WTC11 (cell line): ENCODE measurements around the gene VDR. TPM values are rescaled to one million over a fixed set of nuclear protein-coding genes. Genes with fewer than 3 reads are reported as not detected.
A peak's percentile ranks its signal among the peaks of the same experiment; 100 is the strongest.

Source experiments
- ATAC-seq: fragments of 200-7000 bp; cut with Tn5 transposase; 2 replicates; pipeline ENCODE4 v1.10.0; 2021; ENCODE audit warnings: mild to moderate bottlenecking, moderate library complexity
- CTCF ChIA-PET: fragments of 300-600 bp; sonication (Branson Sonifier 250); formaldehyde crosslinking; loops from one replicate; lab custom pipeline; 2021; ENCODE audit warnings: antibody characterized with exemption; lab: Charles Lee
- POLR2A ChIA-PET: fragments of 350-600 bp; sonication (Branson Sonifier 250); formaldehyde crosslinking; loops from one replicate; lab custom pipeline; 2021; ENCODE audit warnings: antibody characterized with exemption; lab: Charles Lee
- DNase-seq: peaks from one replicate; pipeline ENCODE4 v3.0.0; 2021; ENCODE audit warnings: low spot score
- H3K27ac Mint-ChIP-seq: 2 replicates; pipeline ENCODE4 v1.8.0; 2021; ENCODE audit warnings: mixed read lengths
- H3K27me3 Mint-ChIP-seq: 2 replicates; pipeline ENCODE4 v1.8.0; 2021; ENCODE audit warnings: low read depth, mild to moderate bottlenecking, moderate library complexity, mixed read lengths
- H3K36me3 Mint-ChIP-seq: 2 replicates; pipeline ENCODE4 v1.8.0; 2021; ENCODE audit warnings: mixed read lengths
- H3K4me1 Mint-ChIP-seq: 2 replicates; pipeline ENCODE4 v1.8.0; 2022; ENCODE audit warnings: mixed read lengths
- H3K4me3 Mint-ChIP-seq: 2 replicates; pipeline ENCODE4 v1.8.0; 2021; ENCODE audit warnings: mild to moderate bottlenecking, moderate library complexity, mixed read lengths
- H3K9me3 Mint-ChIP-seq: 2 replicates; pipeline ENCODE4 v1.8.0; 2021; ENCODE audit warnings: mixed read lengths
- ATF1 ChIP-seq: sonication (generic); formaldehyde crosslinking; IDR thresholded peaks from 2 replicates; pipeline ENCODE4 v1.8.1; 2023; ENCODE audit warnings: mild to moderate bottlenecking, moderate library complexity, missing genetic modification reagents
- CREM ChIP-seq: sonication (generic); formaldehyde crosslinking; IDR thresholded peaks from 2 replicates; pipeline ENCODE4 v1.8.1; 2022; ENCODE audit warnings: mild to moderate bottlenecking, missing genetic modification reagents, moderate library complexity
- EMX1 ChIP-seq: fragments of 250-450 bp; sonication (Bioruptor Pico); IDR thresholded peaks from 2 replicates; pipeline ENCODE4 v1.8.0; 2021; ENCODE audit warnings: mild to moderate bottlenecking
- GABPB1 ChIP-seq: sonication (generic); formaldehyde crosslinking; IDR thresholded peaks from 2 replicates; pipeline ENCODE4 v1.8.1; 2023; ENCODE audit warnings: mild to moderate bottlenecking, missing genetic modification reagents
- IRF2 ChIP-seq: sonication (generic); formaldehyde crosslinking; IDR thresholded peaks from 2 replicates; pipeline ENCODE4 v1.8.0; 2022; ENCODE audit warnings: low read depth, missing genetic modification reagents, borderline replicate concordance
- MXD4 ChIP-seq: fragments of 250-450 bp; sonication (Bioruptor Pico); IDR thresholded peaks from 2 replicates; pipeline ENCODE4 v1.8.0; 2021; ENCODE audit warnings: mild to moderate bottlenecking, moderate library complexity, borderline replicate concordance
- NR2C2 ChIP-seq: sonication (generic); formaldehyde crosslinking; IDR thresholded peaks from 2 replicates; pipeline ENCODE4 v1.8.0; 2022; ENCODE audit warnings: mild to moderate bottlenecking, missing genetic modification reagents
- SMAD3 ChIP-seq: sonication (generic); formaldehyde crosslinking; IDR thresholded peaks from 2 replicates; pipeline ENCODE4 v1.8.0; 2022; ENCODE audit warnings: missing genetic modification reagents, mild to moderate bottlenecking, borderline replicate concordance
- SP1 ChIP-seq: sonication (generic); formaldehyde crosslinking; conservative IDR thresholded peaks from 2 replicates; pipeline ENCODE4 v1.8.1; 2022; ENCODE audit warnings: missing genetic modification reagents
- TEAD4 ChIP-seq: sonication (generic); formaldehyde crosslinking; IDR thresholded peaks from 2 replicates; pipeline ENCODE4 v1.8.0; 2022; ENCODE audit warnings: mild to moderate bottlenecking, missing genetic modification reagents
- ZNF219 ChIP-seq: sonication (generic); formaldehyde crosslinking; IDR thresholded peaks from 2 replicates; pipeline ENCODE4 v1.8.0; 2023; ENCODE audit warnings: missing genetic modification reagents, mild to moderate bottlenecking, borderline replicate concordance
- total RNA-seq: library from RNA; stranded (reverse); gene quantifications from 3 replicates; pipeline ENCODE4 v1.2.3, GENCODE V29; 2021
- TF ChIP-seq, protein P1 (sequence below): fragments of 250-450 bp; sonication (Bioruptor Pico); IDR thresholded peaks from 2 replicates; pipeline ENCODE4 v1.8.0; 2021; ENCODE audit warnings: mild to moderate bottlenecking
- TF ChIP-seq, protein P2 (sequence below): sonication (generic); formaldehyde crosslinking; IDR thresholded peaks from 2 replicates; pipeline ENCODE4 v1.8.1; 2022; ENCODE audit warnings: low read depth, mild to moderate bottlenecking, moderate library complexity, missing genetic modification reagents, borderline replicate concordance
- TF ChIP-seq, protein P3 (sequence below): fragments of 250-450 bp; sonication (Bioruptor Pico); conservative IDR thresholded peaks from 2 replicates; pipeline ENCODE4 v1.9.0; 2021; ENCODE audit warnings: mild to moderate bottlenecking
- TF ChIP-seq, protein P4 (sequence below): sonication (generic); formaldehyde crosslinking; IDR thresholded peaks from 2 replicates; pipeline ENCODE4 v1.8.0; 2022; ENCODE audit warnings: mild to moderate bottlenecking, missing genetic modification reagents
- TF ChIP-seq, protein P5 (sequence below): sonication (generic); formaldehyde crosslinking; IDR thresholded peaks from 2 replicates; pipeline ENCODE4 v1.8.1; 2023; ENCODE audit warnings: mild to moderate bottlenecking, missing genetic modification reagents
- TF ChIP-seq, protein P6 (sequence below): sonication (generic); formaldehyde crosslinking; conservative IDR thresholded peaks from 2 replicates; pipeline ENCODE4 v1.8.1; 2023; ENCODE audit warnings: mild to moderate bottlenecking, low read depth, missing genetic modification reagents, moderate library complexity
- TF ChIP-seq, protein P7 (sequence below): sonication (generic); formaldehyde crosslinking; IDR thresholded peaks from 2 replicates; pipeline ENCODE4 v1.8.1; 2023; ENCODE audit warnings: mild to moderate bottlenecking, missing genetic modification reagents, moderate library complexity

Gene VDR
- total RNA-seq, 1 experiment from 2014 or later: 1.3 TPM

DNA sequence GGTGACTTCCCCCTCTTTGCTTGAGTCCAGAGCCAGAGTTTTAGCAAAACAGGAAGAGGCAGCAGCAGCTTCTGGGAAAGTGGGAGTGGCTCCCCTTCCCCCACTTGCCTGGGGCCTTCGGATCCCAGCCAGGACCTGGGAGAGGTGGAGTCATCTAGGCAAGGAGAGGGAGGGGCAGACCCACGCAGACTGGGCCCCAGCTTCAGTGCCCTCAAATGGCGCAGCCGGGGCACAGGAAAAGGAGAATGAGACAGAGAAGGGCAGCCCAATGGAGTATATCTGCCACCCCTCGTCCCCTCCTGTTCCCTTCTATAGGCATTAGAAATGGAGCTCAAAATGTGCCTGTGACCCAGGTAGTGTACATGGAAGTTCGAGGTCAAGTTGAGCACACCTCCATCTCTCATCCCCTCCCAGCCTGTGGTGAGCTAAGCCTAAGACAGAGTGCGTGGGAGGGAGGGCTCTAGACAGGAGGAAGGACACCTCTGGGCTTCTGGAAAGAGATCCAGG lies 75.8 kb downstream of the VDR start (continued):
- TF ChIP-seq, protein P1, sequence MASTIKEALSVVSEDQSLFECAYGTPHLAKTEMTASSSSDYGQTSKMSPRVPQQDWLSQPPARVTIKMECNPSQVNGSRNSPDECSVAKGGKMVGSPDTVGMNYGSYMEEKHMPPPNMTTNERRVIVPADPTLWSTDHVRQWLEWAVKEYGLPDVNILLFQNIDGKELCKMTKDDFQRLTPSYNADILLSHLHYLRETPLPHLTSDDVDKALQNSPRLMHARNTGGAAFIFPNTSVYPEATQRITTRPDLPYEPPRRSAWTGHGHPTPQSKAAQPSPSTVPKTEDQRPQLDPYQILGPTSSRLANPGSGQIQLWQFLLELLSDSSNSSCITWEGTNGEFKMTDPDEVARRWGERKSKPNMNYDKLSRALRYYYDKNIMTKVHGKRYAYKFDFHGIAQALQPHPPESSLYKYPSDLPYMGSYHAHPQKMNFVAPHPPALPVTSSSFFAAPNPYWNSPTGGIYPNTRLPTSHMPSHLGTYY (CRISPR knock-in tag): no peak
- no peak for TF ChIP-seq ATF1 (CRISPR knock-in tag)
- TF ChIP-seq, protein P2, sequence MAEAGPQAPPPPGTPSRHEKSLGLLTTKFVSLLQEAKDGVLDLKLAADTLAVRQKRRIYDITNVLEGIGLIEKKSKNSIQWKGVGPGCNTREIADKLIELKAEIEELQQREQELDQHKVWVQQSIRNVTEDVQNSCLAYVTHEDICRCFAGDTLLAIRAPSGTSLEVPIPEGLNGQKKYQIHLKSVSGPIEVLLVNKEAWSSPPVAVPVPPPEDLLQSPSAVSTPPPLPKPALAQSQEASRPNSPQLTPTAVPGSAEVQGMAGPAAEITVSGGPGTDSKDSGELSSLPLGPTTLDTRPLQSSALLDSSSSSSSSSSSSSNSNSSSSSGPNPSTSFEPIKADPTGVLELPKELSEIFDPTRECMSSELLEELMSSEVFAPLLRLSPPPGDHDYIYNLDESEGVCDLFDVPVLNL (CRISPR knock-in tag): no peak
- TF ChIP-seq CREM (CRISPR knock-in tag): no peak
- TF ChIP-seq, protein P3, sequence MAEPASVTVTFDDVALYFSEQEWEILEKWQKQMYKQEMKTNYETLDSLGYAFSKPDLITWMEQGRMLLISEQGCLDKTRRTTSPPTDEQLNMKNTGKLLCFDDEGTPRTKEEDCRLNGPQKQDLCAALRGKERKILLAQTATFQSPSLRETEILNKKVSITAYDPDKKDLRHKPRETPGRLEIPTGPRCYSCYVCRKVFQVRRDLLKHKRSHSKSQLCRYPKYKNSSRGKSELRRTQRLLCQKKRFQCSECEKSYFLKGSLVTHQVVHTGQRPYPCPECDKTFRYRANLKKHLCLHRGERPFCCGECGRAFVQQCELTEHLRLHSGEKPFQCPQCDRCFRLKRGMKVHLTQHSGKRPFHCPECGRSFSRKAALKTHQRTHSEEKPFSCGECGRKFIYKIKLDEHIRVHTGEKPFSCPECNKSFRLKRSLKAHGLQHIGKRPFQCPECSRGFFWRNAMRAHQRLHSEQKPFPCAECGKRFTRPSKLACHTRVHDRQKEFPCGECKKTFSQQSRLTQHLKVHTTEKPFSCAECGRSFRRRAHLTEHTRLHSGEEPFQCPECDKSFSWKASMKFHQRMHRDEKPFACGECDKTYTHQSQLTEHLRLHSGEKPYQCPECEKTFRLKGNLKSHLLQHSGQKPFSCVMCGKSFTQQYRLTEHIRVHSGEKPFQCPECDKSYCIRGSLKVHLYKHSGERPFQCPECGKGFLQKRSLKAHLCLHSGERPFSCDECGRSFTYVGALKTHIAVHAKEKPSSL (CRISPR knock-in tag): no peak
- no peak for TF ChIP-seq TEAD4 (CRISPR knock-in tag)
- TF ChIP-seq, protein P4, sequence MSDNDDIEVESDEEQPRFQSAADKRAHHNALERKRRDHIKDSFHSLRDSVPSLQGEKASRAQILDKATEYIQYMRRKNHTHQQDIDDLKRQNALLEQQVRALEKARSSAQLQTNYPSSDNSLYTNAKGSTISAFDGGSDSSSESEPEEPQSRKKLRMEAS (CRISPR knock-in tag): peak; percentile 26; the same call in 1 of the 2 replicates
- TF ChIP-seq, all 79 proteins: peak for 2

DNA sequence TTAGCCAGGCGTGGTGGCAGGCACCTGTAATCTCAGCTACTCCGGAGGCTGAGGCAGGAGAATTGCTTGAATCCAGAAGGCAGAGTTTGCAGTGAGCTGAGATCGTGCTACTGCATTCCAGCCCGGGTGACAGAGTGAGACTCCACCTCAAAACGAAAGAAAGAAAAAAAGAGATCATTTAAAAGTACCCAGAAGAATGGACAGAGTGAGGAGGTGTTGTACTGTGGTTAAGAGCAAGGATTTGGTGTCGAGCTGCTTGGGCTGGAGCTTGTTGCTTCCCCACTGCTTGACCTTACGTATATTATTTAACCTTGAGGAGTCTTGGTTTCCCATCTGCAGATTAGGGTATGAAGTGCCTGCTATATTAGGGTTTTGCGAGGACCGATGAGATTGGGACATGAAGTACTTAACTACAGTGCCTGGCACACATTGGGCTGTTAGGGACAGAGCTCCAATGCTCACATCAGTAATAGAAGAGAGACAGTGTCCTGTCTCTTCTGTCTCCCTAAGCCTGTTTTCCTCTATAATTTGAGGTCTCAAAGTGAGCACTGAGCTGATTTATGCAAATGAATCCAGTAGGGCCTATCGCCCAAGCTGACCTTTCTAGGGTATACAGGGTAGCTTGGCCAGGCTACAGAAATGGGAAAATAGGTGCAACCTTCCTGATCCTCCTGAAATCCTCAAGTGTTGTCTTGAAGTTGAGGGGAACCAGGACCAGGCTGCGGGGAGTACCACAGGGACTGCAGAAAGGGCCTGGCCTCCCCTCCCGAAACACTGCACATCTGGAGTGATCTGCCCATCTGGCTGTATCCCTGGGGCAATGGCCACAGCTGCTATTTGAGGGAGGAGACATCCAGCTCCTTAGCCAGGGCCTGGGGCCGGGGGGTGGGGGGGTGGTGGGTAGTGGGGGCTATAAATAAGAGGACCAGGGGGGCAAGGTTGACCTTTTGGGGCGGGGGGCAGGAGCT lies 76.5 kb downstream of the VDR start:
- peaks cover 4% of the 10 kb centered on the region; the same call in 1 of the 2 replicates for H3K27me3 Mint-ChIP-seq
- peaks cover 37% of the 10 kb centered on the region for H3K4me1 Mint-ChIP-seq
- CTCF ChIA-PET: interaction anchor here (0.6 to 7.2 kb wide), 16 partner anchors 8 to 121 kb away, joined by 3 to 111 read pairs (median 6); partner anchors contain the start of gene HDAC7
- DNase-seq: no peak
- POLR2A ChIA-PET: interaction anchor here (0.6 to 2.3 kb wide), 7 partner anchors 7 to 175 kb away, joined by 3 to 14 read pairs (median 4); partner anchors contain the start of gene HDAC7
- no peaks in the 10 kb centered on the region for H3K36me3 Mint-ChIP-seq
- H3K27ac Mint-ChIP-seq: peak overlapping the region; percentile 50
- peak; percentile 5; the same call in 1 of the 2 replicates for ATAC-seq
- no peak for TF ChIP-seq EMX1 (CRISPR knock-in tag)
- TF ChIP-seq MXD4 (CRISPR knock-in tag): no peak
- TF ChIP-seq NR2C2 (CRISPR knock-in tag): no peak
- TF ChIP-seq, protein P5, sequence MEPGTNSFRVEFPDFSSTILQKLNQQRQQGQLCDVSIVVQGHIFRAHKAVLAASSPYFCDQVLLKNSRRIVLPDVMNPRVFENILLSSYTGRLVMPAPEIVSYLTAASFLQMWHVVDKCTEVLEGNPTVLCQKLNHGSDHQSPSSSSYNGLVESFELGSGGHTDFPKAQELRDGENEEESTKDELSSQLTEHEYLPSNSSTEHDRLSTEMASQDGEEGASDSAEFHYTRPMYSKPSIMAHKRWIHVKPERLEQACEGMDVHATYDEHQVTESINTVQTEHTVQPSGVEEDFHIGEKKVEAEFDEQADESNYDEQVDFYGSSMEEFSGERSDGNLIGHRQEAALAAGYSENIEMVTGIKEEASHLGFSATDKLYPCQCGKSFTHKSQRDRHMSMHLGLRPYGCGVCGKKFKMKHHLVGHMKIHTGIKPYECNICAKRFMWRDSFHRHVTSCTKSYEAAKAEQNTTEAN (CRISPR knock-in tag): no peak
- TF ChIP-seq IRF2 (CRISPR knock-in tag): no peak
- TF ChIP-seq ZNF219 (CRISPR knock-in tag): no peak
- TF ChIP-seq, protein P6, sequence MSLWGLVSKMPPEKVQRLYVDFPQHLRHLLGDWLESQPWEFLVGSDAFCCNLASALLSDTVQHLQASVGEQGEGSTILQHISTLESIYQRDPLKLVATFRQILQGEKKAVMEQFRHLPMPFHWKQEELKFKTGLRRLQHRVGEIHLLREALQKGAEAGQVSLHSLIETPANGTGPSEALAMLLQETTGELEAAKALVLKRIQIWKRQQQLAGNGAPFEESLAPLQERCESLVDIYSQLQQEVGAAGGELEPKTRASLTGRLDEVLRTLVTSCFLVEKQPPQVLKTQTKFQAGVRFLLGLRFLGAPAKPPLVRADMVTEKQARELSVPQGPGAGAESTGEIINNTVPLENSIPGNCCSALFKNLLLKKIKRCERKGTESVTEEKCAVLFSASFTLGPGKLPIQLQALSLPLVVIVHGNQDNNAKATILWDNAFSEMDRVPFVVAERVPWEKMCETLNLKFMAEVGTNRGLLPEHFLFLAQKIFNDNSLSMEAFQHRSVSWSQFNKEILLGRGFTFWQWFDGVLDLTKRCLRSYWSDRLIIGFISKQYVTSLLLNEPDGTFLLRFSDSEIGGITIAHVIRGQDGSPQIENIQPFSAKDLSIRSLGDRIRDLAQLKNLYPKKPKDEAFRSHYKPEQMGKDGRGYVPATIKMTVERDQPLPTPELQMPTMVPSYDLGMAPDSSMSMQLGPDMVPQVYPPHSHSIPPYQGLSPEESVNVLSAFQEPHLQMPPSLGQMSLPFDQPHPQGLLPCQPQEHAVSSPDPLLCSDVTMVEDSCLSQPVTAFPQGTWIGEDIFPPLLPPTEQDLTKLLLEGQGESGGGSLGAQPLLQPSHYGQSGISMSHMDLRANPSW (CRISPR knock-in tag): no peak
- TF ChIP-seq SP1 (CRISPR knock-in tag): no peak
- TF ChIP-seq, protein P7, sequence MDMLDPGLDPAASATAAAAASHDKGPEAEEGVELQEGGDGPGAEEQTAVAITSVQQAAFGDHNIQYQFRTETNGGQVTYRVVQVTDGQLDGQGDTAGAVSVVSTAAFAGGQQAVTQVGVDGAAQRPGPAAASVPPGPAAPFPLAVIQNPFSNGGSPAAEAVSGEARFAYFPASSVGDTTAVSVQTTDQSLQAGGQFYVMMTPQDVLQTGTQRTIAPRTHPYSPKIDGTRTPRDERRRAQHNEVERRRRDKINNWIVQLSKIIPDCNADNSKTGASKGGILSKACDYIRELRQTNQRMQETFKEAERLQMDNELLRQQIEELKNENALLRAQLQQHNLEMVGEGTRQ: no peak
- TF ChIP-seq SMAD3 (CRISPR knock-in tag): no peak
- TF ChIP-seq GABPB1 (CRISPR knock-in tag): no peak
- TF ChIP-seq, protein P3 (CRISPR knock-in tag): no peak
- no peak overlapping the region for H3K4me3 Mint-ChIP-seq
- no peaks in the 10 kb centered on the region for H3K9me3 Mint-ChIP-seq
